DND-41 (cell line): ENCODE results near the gene RBBP7.

Experiments used
- ATAC-seq: fragments of 200-7000 bp; cut with Tn5 transposase; 3 replicates; pipeline ENCODE4 v1.9.1; 2021; ENCODE audit warnings: low read depth; ENCODE audit not compliant: insufficient read depth
- DNase-seq: peaks from one replicate; pipeline ENCODE4 v3.0.0-alpha.2; 2020
- H2AFZ ChIP-seq: 2 replicates; pipeline ENCODE4 v1.6.0; 2012; ENCODE audit warnings: low read depth, low read length
- H3K27ac ChIP-seq: 2 replicates; pipeline ENCODE4 v1.5.1; 2012; ENCODE audit warnings: low read length, inconsistent platforms
- H3K27me3 ChIP-seq: fragments of 200-600 bp; sonication (generic); 2 replicates; pipeline ENCODE4 v1.6.0; 2012; ENCODE audit warnings: low read length, mild to moderate bottlenecking, inconsistent platforms; ENCODE audit not compliant: insufficient read depth, poor library complexity
- H3K36me3 ChIP-seq: 2 replicates; pipeline ENCODE4 v1.5.1; 2012; ENCODE audit warnings: low read length, inconsistent platforms; ENCODE audit not compliant: insufficient read depth
- H3K4me1 ChIP-seq: 2 replicates; pipeline ENCODE4 v1.5.1; 2012; ENCODE audit warnings: mild to moderate bottlenecking, low read length; ENCODE audit not compliant: insufficient read depth
- H3K4me2 ChIP-seq: 2 replicates; pipeline ENCODE4 v1.6.0; 2012; ENCODE audit warnings: mild to moderate bottlenecking, moderate library complexity, low read length, inconsistent platforms; ENCODE audit not compliant: insufficient read depth
- H3K4me3 ChIP-seq, 2 experiments: fragments of 200-600 bp in 1 of 2; shearing (Covaris generic) in 1 of 2; 2 replicates each; pipeline ENCODE4 v1.5.1; 2012 to 2016; ENCODE audit warnings: inconsistent platforms in 2 of 2, low read length in 2 of 2, mild to moderate bottlenecking in 2 of 2, low read depth in 1 of 2, moderate library complexity in 1 of 2
- H3K79me2 ChIP-seq: 2 replicates; pipeline ENCODE4 v1.6.0; 2012; ENCODE audit warnings: low read length, inconsistent platforms; ENCODE audit not compliant: insufficient read depth
- H3K9ac ChIP-seq: 2 replicates; pipeline ENCODE4 v1.6.0; 2012; ENCODE audit warnings: low read depth, mild to moderate bottlenecking, inconsistent platforms, low read length, moderate library complexity
- H3K9me3 ChIP-seq: 2 replicates; pipeline ENCODE4 v1.5.1; 2012; ENCODE audit warnings: low read length, moderate library complexity, mild to moderate bottlenecking, inconsistent platforms; ENCODE audit not compliant: insufficient read depth, severe bottlenecking
- H4K20me1 ChIP-seq: 2 replicates; pipeline ENCODE4 v1.6.0; 2012; ENCODE audit warnings: low read length; ENCODE audit not compliant: insufficient read depth
- EZH2 ChIP-seq: IDR thresholded peaks from 3 replicates; pipeline ENCODE4 v1.6.1; 2012; ENCODE audit warnings: borderline replicate concordance, low read depth, mild to moderate bottlenecking, moderate library complexity, low read length, inconsistent platforms; ENCODE audit not compliant: severe bottlenecking
- TF ChIP-seq, protein P1 (sequence below): IDR thresholded peaks from 2 replicates; pipeline ENCODE4 v1.5.1; 2012; ENCODE audit warnings: borderline replicate concordance, low read length, moderate library complexity, mild to moderate bottlenecking; ENCODE audit not compliant: poor library complexity, severe bottlenecking; ENCODE audit errors: extremely low read depth

RBBP7 gene

DNA sequence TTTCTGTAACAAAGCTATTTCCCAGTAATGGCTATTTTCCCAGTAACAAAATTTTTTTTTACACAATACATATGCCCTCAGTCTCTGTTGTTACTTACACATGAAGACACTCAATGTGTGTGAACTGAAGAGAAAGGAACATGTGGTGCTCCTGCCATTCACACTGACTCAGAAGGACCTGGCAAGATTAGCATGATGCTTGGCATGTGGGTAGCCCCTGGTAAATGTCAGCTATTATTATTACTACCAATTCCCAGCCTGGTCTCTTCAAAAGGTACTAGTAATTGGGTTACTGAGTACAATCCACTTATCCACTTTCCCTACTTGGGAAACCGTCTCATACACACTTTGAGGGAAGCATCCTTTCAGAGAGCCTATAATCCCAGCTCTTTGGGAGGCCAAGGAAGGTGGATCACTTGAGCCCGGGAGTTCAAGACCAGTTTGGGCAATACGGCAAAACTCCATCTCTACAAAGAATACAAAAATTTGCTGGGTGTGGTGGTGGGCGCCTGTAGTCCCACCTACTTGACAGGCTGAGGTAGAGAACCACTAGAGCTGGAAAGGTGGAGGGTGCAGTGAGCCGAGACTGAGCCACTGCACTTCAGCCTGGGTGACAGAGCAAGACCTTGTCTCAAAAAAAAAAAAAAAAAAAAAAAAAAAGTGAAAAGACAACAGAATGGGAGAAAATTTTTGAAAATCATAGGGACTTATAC is 14.6 kb downstream of the RBBP7 start:
- Histone ChIP-seq H3K9me3 (no peaks in the 10 kb centered on the region), H3K4me1 (no peaks in the 10 kb centered on the region), H3K79me2 (peaks cover 94% of the 10 kb centered on the region), H3K27me3 (no peaks in the 10 kb centered on the region), H3K27ac (no peak overlapping the region), H3K4me2 (no peak overlapping the region), H3K36me3 (peaks cover 89% of the 10 kb centered on the region), H4K20me1 (peaks cover 30% of the 10 kb centered on the region), H3K9ac (no peak overlapping the region), H2AFZ (no peak overlapping the region), H3K4me3 (no peak overlapping the region)
- ATAC-seq: no peak
- no peak for DNase-seq
- TF ChIP-seq, protein P1, sequence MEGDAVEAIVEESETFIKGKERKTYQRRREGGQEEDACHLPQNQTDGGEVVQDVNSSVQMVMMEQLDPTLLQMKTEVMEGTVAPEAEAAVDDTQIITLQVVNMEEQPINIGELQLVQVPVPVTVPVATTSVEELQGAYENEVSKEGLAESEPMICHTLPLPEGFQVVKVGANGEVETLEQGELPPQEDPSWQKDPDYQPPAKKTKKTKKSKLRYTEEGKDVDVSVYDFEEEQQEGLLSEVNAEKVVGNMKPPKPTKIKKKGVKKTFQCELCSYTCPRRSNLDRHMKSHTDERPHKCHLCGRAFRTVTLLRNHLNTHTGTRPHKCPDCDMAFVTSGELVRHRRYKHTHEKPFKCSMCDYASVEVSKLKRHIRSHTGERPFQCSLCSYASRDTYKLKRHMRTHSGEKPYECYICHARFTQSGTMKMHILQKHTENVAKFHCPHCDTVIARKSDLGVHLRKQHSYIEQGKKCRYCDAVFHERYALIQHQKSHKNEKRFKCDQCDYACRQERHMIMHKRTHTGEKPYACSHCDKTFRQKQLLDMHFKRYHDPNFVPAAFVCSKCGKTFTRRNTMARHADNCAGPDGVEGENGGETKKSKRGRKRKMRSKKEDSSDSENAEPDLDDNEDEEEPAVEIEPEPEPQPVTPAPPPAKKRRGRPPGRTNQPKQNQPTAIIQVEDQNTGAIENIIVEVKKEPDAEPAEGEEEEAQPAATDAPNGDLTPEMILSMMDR: no peak

DNA sequence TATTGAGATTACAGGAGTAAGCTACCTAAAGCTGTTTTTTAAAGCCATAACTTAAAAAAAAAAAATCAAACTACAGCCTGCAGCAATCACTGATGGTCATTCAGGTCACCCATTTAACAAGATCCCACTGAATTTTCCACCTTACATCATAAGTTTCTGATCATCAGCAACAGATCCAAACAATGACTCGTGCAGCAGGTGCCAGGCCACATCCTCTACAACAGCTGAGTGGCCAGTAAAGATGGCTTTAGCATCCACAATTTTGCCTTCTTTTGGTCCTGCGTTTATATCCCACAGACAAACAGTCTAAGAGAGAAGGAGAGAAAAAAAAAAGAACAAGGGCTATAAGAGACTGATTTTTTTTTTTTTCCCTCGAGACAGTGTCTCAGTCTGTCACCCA is 16.6 kb downstream of the RBBP7 start:
- no peak for ATAC-seq
- Histone ChIP-seq H3K36me3 (peaks cover 90% of the 10 kb centered on the region), H3K4me3 (no peak overlapping the region), H3K27ac (no peak overlapping the region), H3K27me3 (no peaks in the 10 kb centered on the region), H3K4me2 (no peak overlapping the region), H3K4me1 (no peaks in the 10 kb centered on the region), H4K20me1 (peaks cover 17% of the 10 kb centered on the region), H3K9me3 (no peaks in the 10 kb centered on the region), H2AFZ (no peak overlapping the region), H3K79me2 (peaks cover 75% of the 10 kb centered on the region), H3K9ac (no peak overlapping the region)
- no peak for DNase-seq
- no peak for TF ChIP-seq EZH2
- TF ChIP-seq, protein P1: no peak

DNA sequence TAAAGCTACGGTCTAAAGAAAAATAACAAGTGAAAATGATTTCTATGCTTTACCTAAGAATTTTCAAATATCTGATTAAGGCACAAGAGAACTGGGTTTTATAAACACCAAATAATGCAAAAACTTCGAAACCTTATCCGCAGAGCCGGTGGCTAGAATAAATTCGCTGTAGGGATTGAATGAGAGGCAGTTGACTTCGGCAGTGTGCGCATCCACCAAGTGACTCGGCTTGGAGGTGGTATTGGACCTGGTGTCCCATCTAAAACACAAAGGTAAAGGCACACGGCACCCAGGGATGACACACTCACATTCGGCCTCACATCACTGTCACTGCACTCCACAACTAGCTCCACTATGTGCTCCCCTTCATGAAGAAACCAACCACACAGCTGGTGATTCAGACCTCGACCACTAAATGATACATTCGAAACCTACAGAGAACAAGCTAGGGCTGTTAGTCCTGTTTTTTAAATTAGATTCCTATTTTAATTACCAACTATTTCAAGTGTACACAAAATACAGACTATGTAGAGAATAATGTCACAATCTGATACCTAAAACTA is 17.5 kb downstream of the RBBP7 start:
- TF ChIP-seq EZH2: no peak
- TF ChIP-seq, protein P1: no peak
- Histone ChIP-seq H3K27ac (no peak overlapping the region), H3K9ac (no peak overlapping the region), H2AFZ (no peak overlapping the region), H3K9me3 (no peaks in the 10 kb centered on the region), H3K36me3 (peaks cover 90% of the 10 kb centered on the region), H3K79me2 (peaks cover 69% of the 10 kb centered on the region), H3K4me1 (no peaks in the 10 kb centered on the region), H3K27me3 (no peaks in the 10 kb centered on the region), H3K4me2 (no peak overlapping the region), H4K20me1 (peaks cover 14% of the 10 kb centered on the region), H3K4me3 (no peak overlapping the region)
- no peak for ATAC-seq
- DNase-seq: no peak
